ENCODE data around the gene SSTR3. TPM values are rescaled to one million over a fixed set of nuclear protein-coding genes. Genes with fewer than 3 reads are reported as not detected.

Gene SSTR3
- polyA plus RNA-seq, 1 donor from 2014 or later: not detected

DNA sequence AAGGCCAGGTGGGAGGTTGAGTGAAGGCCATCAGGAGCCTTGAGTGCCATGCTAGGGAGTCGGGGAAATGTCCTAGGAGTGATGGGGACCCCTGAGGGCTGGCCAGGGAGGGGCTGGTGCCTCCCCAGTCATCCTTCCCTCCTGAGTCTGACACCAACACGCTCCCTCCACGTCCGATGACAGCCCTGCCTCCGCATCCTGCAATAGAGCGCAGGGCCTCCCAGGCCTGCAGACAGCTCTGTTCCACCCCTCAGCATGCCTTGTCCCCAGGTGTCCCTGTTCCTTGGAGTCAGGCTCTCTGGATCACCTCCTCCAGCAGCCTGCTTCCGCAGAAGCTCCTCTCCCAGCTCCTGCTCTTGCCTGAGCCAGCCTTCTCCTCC, 28.7 kb upstream of the SSTR3 start:
- H3K27me3 ChIP-seq (ENCODE audit: insufficient read depth, low read depth, low read length): no peaks in the 10 kb centered on the region

GRCh38 chr22:37240240-37240940, 28.1 kb upstream of the SSTR3 start:
- no peaks in the 10 kb centered on the region for H4K20me1 ChIP-seq (ENCODE audit: insufficient read depth)
- H3K9me2 ChIP-seq (ENCODE audit: insufficient read depth, low read length): no peaks in the 10 kb centered on the region
- no peak overlapping the region for H3K4me2 ChIP-seq (ENCODE audit: low read length)
- H3K36me3 ChIP-seq (ENCODE audit: insufficient read depth, low read length): no peaks in the 10 kb centered on the region
- H3K4me3 ChIP-seq (ENCODE audit: low read length): no peak overlapping the region
- no peaks in the 10 kb centered on the region for H3F3A ChIP-seq (ENCODE audit: insufficient read depth, low read length, poor library complexity, severe bottlenecking)
- H3K79me2 ChIP-seq (replicated peaks; ENCODE audit: insufficient read depth, low read length): no peaks in the 10 kb centered on the region
- H3K27ac ChIP-seq (ENCODE audit: low read length): no peak overlapping the region
- H3K9me3 ChIP-seq (ENCODE audit: low read length): no peaks in the 10 kb centered on the region
- no peak overlapping the region for H3K9ac ChIP-seq (ENCODE audit: low read length)
- no peaks in the 10 kb centered on the region for H3K27me3 ChIP-seq (ENCODE audit: insufficient read depth, low read depth, low read length)
- H2AFZ ChIP-seq (ENCODE audit: low read depth, low read length): no peak overlapping the region
- no peak for TF ChIP-seq EP300 (conservative IDR thresholded peaks at IDR 0.05; ENCODE audit: poor library complexity, severe bottlenecking)
- no peak for TF ChIP-seq MXI1 (conservative IDR thresholded peaks at IDR 0.05; ENCODE audit: poor library complexity, severe bottlenecking)
- no peak for TF ChIP-seq EZH2 (IDR thresholded peaks at IDR 0.05; ENCODE audit: borderline replicate concordance, insufficient read depth, low read length, poor library complexity, severe bottlenecking)
- no peak for TF ChIP-seq SMC3 (conservative IDR thresholded peaks at IDR 0.05; ENCODE audit: poor library complexity)
- TF ChIP-seq RAD21 (conservative IDR thresholded peaks at IDR 0.05): no peak
- TF ChIP-seq REST (IDR thresholded peaks at IDR 0.05; ENCODE audit: borderline replicate concordance): no peak

More for the DNA sequence above, 28.7 kb upstream of the SSTR3 start:
- H3K4me3 ChIP-seq (ENCODE audit: low read length): no peak overlapping the region
- H3K9me2 ChIP-seq (ENCODE audit: insufficient read depth, low read length): no peaks in the 10 kb centered on the region
- no peaks in the 10 kb centered on the region for H3K9me3 ChIP-seq (ENCODE audit: low read length)
- H3F3A ChIP-seq (ENCODE audit: insufficient read depth, low read length, poor library complexity, severe bottlenecking): no peaks in the 10 kb centered on the region
- no peaks in the 10 kb centered on the region for H3K79me2 ChIP-seq (replicated peaks; ENCODE audit: insufficient read depth, low read length)
- no peak overlapping the region for H3K4me2 ChIP-seq (ENCODE audit: low read length)
- no peak overlapping the region for H3K27ac ChIP-seq (ENCODE audit: low read length)
- TF ChIP-seq RAD21 (conservative IDR thresholded peaks at IDR 0.05): no peak
- TF ChIP-seq EP300 (conservative IDR thresholded peaks at IDR 0.05; ENCODE audit: poor library complexity, severe bottlenecking): no peak
- TF ChIP-seq REST (IDR thresholded peaks at IDR 0.05; ENCODE audit: borderline replicate concordance): no peak
- TF ChIP-seq POLR2AphosphoS5 (IDR thresholded peaks at IDR 0.05): no peak
- TF ChIP-seq CTCF (IDR thresholded peaks at IDR 0.05; ENCODE audit: poor library complexity, severe bottlenecking): no peak
- H3K36me3 ChIP-seq (ENCODE audit: insufficient read depth, low read length): no peaks in the 10 kb centered on the region
- H4K20me1 ChIP-seq (ENCODE audit: insufficient read depth): no peaks in the 10 kb centered on the region
- no peak overlapping the region for H2AFZ ChIP-seq (ENCODE audit: low read depth, low read length)
- H3K9ac ChIP-seq (ENCODE audit: low read length): no peak overlapping the region

Data from neural cell (in vitro differentiated cells).